Calu3 (cell line): ENCODE results near the gene RABEP2. TPM values are rescaled to one million over a fixed set of nuclear protein-coding genes. Genes with fewer than 3 reads are reported as not detected.
A peak's percentile ranks its signal among the peaks of the same experiment; 100 is the strongest.

ENCODE experiments used
- BruUV-seq: library from RNA; stranded (reverse); fragments of 400-500 nt; replicated peaks from 2 replicates; lab custom pipeline; 2021; lab: Mats Ljungman, UMichigan
- CTCF ChIA-PET: fragments of 300-600 bp; sonication (Branson Sonifier 250); formaldehyde crosslinking; loops from one replicate; lab custom pipeline; 2022; ENCODE audit warnings: antibody characterized with exemption; lab: Charles Lee
- DNase-seq: peaks from one replicate; pipeline ENCODE4 v3.0.0; 2022
- H3K27ac Mint-ChIP-seq: one replicate; pipeline ENCODE4 v1.8.0; 2022; ENCODE audit warnings: mixed read lengths; ENCODE audit not compliant: unreplicated experiment
- H3K27me3 Mint-ChIP-seq: one replicate; pipeline ENCODE4 v1.8.0; 2022; ENCODE audit warnings: mixed read lengths; ENCODE audit not compliant: unreplicated experiment
- H3K36me3 Mint-ChIP-seq: one replicate; pipeline ENCODE4 v1.8.0; 2022; ENCODE audit warnings: mild to moderate bottlenecking, moderate library complexity, mixed read lengths; ENCODE audit not compliant: insufficient read depth, unreplicated experiment
- H3K4me1 Mint-ChIP-seq: one replicate; pipeline ENCODE4 v1.8.0; 2022; ENCODE audit warnings: mild to moderate bottlenecking, low read depth, mixed read lengths; ENCODE audit not compliant: unreplicated experiment
- H3K4me3 Mint-ChIP-seq: one replicate; pipeline ENCODE4 v1.8.0; 2022; ENCODE audit warnings: mild to moderate bottlenecking, low read depth, moderate library complexity, mixed read lengths; ENCODE audit not compliant: unreplicated experiment
- H3K9me3 Mint-ChIP-seq: one replicate; pipeline ENCODE4 v1.8.0; 2022; ENCODE audit warnings: low read depth, mixed read lengths; ENCODE audit not compliant: unreplicated experiment
- intact Hi-C: fragments of 100-400 bp; cut with micrococcal nuclease; formaldehyde crosslinking; loops from one replicate; pipeline ENCODE4 v1.10.0; 2022; ENCODE audit not compliant: unreplicated experiment
- total RNA-seq: library from RNA; stranded (reverse); gene quantifications from 2 replicates; pipeline ENCODE4 v1.2.3, GENCODE V29; 2022
- TF ChIP-seq, protein P1 (sequence below): fragments of 200-600 bp; IDR thresholded peaks from one replicate; pipeline ENCODE4 v1.8.0; 2022; ENCODE audit warnings: antibody characterized with exemption; ENCODE audit not compliant: unreplicated experiment

RABEP2 gene
- total RNA-seq, 1 experiment from 2014 or later: 34.3 TPM

DNA sequence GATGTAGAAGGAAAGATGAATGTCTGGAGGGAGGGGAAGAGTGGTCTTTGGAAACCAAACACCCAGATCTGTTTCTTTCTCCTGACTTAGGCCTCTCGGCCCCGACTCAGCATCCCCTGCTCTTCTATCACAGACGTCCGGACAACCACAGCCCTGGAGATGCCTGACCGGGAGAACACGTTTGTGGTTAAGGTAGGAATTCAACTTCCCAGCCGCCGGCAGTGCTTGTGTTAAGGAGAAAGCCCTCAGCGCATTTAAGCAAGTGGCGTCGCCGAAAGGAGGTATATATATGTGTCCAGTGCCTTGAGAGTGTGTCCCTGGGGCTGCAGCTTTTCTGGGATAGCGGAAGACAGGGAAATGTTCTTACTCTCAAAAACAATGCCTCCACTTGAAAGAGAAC is 57.8 kb downstream of the RABEP2 start:
- no peaks in the 10 kb centered on the region for H3K9me3 Mint-ChIP-seq
- H3K27me3 Mint-ChIP-seq: no peaks in the 10 kb centered on the region
- peaks cover 24% of the 10 kb centered on the region for H3K4me1 Mint-ChIP-seq
- H3K4me3 Mint-ChIP-seq: no peak overlapping the region
- CTCF ChIA-PET: no interaction called here
- BruUV-seq: no TSS peak
- H3K36me3 Mint-ChIP-seq: peaks cover 76% of the 10 kb centered on the region
- no peak overlapping the region for H3K27ac Mint-ChIP-seq
- DNase-seq: no peak
- intact Hi-C loops: no loop called here
- TF ChIP-seq, protein P1, sequence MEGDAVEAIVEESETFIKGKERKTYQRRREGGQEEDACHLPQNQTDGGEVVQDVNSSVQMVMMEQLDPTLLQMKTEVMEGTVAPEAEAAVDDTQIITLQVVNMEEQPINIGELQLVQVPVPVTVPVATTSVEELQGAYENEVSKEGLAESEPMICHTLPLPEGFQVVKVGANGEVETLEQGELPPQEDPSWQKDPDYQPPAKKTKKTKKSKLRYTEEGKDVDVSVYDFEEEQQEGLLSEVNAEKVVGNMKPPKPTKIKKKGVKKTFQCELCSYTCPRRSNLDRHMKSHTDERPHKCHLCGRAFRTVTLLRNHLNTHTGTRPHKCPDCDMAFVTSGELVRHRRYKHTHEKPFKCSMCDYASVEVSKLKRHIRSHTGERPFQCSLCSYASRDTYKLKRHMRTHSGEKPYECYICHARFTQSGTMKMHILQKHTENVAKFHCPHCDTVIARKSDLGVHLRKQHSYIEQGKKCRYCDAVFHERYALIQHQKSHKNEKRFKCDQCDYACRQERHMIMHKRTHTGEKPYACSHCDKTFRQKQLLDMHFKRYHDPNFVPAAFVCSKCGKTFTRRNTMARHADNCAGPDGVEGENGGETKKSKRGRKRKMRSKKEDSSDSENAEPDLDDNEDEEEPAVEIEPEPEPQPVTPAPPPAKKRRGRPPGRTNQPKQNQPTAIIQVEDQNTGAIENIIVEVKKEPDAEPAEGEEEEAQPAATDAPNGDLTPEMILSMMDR: no peak

DNA sequence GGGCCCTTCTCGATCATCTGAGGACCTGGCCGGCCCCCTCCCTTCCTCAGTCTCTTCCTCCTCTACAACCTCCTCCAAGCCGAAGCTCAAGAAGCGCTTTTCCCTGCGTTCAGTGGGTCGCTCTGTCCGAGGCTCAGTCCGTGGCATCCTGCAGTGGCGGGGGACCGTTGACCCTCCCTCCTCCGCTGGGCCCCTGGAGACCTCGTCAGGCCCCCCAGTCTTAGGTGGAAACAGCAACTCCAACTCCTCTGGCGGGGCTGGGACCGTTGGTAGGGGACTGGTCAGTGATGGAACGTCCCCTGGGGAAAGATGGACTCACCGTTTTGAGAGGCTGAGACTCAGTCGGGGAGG is 58.6 kb downstream of the RABEP2 start:
- TF ChIP-seq, protein P1: no peak
- DNase-seq: no peak
- intact Hi-C loops: no loop called here
- H3K4me3 Mint-ChIP-seq: peak overlapping the region; percentile 93
- no peak overlapping the region for H3K27ac Mint-ChIP-seq
- BruUV-seq: no TSS peak
- peaks cover 69% of the 10 kb centered on the region for H3K36me3 Mint-ChIP-seq
- no peaks in the 10 kb centered on the region for H3K9me3 Mint-ChIP-seq
- CTCF ChIA-PET: interaction anchor here (0.6 kb wide), 1 partner anchor 25 kb away, joined by 3 read pairs; no protein-coding TSS in a partner anchor
- H3K4me1 Mint-ChIP-seq: peaks cover 31% of the 10 kb centered on the region
- no peaks in the 10 kb centered on the region for H3K27me3 Mint-ChIP-seq

DNA sequence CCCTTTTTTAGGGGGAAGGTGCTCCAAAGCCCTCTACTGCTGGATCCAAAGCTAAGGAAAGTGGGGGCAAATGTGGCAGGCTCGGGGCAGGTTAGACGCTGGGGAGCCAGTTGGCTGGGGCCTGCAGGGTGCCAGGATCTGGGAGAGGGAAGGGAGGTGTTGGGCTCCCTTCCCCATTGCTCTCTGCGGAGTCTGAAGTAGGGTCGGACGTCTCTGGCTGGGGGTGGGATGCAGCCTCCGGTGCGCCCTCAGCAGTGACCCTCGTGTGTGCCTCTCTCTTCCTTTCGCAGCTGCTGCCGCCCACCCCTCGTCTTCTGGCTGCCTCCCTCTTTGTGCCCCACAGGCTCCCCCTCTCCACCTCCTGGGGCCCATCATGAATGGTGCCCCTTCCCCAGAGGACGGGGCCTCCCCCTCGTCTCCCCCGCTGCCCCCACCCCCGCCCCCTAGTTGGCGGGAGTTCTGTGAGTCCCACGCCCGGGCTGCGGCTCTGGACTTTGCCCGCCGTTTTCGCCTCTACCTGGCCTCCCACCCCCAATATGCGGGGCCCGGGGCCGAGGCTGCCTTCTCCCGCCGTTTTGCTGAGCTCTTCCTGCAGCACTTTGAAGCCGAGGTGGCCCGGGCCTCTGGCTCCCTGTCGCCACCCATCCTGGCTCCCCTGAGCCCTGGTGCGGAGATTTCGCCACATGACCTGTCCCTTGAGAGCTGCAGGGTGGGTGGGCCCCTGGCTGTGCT is 59.1 kb downstream of the RABEP2 start:
- Mint-ChIP-seq H3K27me3 (no peaks in the 10 kb centered on the region), H3K4me3 (peak overlapping the region; percentile 93), H3K36me3 (peaks cover 69% of the 10 kb centered on the region), H3K9me3 (no peaks in the 10 kb centered on the region), H3K4me1 (peaks cover 31% of the 10 kb centered on the region), H3K27ac (no peak overlapping the region)
- TF ChIP-seq, protein P1: no peak
- intact Hi-C loops: no loop called here
- no peak for DNase-seq
- no TSS peak for BruUV-seq
- CTCF ChIA-PET: interaction anchor here (0.6 to 1.0 kb wide), 2 partner anchors 25 to 79 kb away, joined by 3 read pairs; no protein-coding TSS in a partner anchor

DNA sequence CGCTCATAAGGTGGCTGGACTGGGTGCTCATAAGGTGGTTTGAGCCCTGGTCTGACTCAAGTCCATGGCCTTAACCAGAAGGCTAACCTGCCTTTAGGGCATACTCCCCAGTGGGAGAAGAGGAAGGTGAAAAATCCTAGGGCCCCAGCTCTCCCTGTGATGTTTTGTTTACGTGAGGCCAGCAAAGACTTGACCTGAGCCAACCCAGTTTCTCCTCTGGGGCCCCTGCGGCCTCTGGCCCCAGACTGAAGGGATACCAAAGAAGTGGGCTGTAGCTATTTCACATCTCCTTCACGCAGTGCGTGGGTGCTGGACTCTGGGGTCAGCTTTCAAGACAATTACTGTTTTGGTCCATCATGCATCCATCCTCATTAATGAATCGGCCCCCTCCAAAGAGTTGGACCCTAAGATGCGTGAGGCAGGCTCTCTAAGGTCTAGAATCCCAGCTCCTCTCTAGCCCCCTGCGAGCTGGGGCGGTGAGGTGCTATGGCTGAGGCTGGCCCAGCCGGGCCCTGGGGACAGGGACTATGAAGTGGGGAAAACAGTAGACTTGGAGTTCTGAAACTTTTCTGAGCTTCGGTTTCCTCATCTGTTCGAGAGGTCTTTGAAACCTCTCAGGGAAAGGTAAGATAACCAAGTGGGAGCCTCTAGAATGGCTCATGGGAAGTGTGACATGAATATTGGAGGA is 59.9 kb downstream of the RABEP2 start:
- Mint-ChIP-seq H3K27me3 (no peaks in the 10 kb centered on the region), H3K4me1 (peaks cover 31% of the 10 kb centered on the region), H3K27ac (peak overlapping the region; percentile 89), H3K9me3 (no peaks in the 10 kb centered on the region), H3K4me3 (peak overlapping the region; percentile 93), H3K36me3 (peaks cover 61% of the 10 kb centered on the region)
- DNase-seq: no peak
- CTCF ChIA-PET: interaction anchor here (1.0 kb wide), 1 partner anchor 80 kb away, joined by 3 read pairs; no protein-coding TSS in a partner anchor
- TSS peak; percentile 72 for BruUV-seq
- TF ChIP-seq, protein P1: no peak
- intact Hi-C loops: no loop called here
